Spleen (tissue), 11 donors: Measurements from ENCODE around the gene MSANTD2. TPM values are rescaled to one million over a fixed set of nuclear protein-coding genes. Genes with fewer than 3 reads are reported as not detected.

Experiments used
- DNase-seq: peaks from one replicate; pipeline ENCODE4 v3.0.0-alpha.2; 2020
- H3K27ac ChIP-seq, 8 donors: fragments of 200-600 bp; sonication (generic) in 7 of 8; 1 replicate in 4 of 8; 2 replicates in 4 of 8; pipeline versions ENCODE4 v1.5.0 to v1.8.0; 2016 to 2021; ENCODE audit warnings: inconsistent platforms in 4 of 8, mild to moderate bottlenecking in 4 of 8, moderate library complexity in 1 of 8
- H3K27me3 ChIP-seq, 7 donors: fragments of 200-600 bp; sonication (generic) in 6 of 7; replicated peaks in 1 of 7; 1 replicate in 4 of 7; 2 replicates in 3 of 7; pipeline versions ENCODE4 v1.5.0 to v1.8.0; 2016 to 2021; ENCODE audit warnings: inconsistent platforms in 3 of 7, mild to moderate bottlenecking in 1 of 7
- H3K36me3 ChIP-seq, 6 donors: fragments of 200-600 bp; sonication (generic) in 5 of 6; 1 replicate in 4 of 6; 2 replicates in 2 of 6; pipeline versions ENCODE4 v1.5.0 to v1.8.0; 2016 to 2021; ENCODE audit warnings: inconsistent platforms in 2 of 6
- H3K4me1 ChIP-seq, 6 donors: fragments of 200-600 bp; sonication (generic) in 5 of 6; 1 replicate in 3 of 6; 2 replicates in 3 of 6; pipeline versions ENCODE4 v1.5.0 to v1.8.0; 2016 to 2021; ENCODE audit warnings: inconsistent platforms in 3 of 6
- H3K4me3 ChIP-seq, 8 donors: fragments of 200-600 bp; sonication (generic) in 7 of 8; 1 replicate in 4 of 8; 2 replicates in 4 of 8; pipeline versions ENCODE4 v1.5.0 to v1.8.0; 2016 to 2021; ENCODE audit warnings: inconsistent platforms in 4 of 8, mild to moderate bottlenecking in 4 of 8, moderate library complexity in 2 of 8
- H3K9me3 ChIP-seq, 8 donors: fragments of 200-600 bp; sonication (generic) in 7 of 8; 1 replicate in 4 of 8; 2 replicates in 4 of 8; pipeline versions ENCODE4 v1.5.0 to v1.8.0; 2016 to 2021; ENCODE audit warnings: inconsistent platforms in 4 of 8
- POLR2A ChIP-seq, 3 donors: fragments of 450-650 bp; IDR thresholded peaks; one replicate each; pipeline ENCODE4 v1.5.1; 2017; ENCODE audit warnings: antibody characterized with exemption in 3 of 3, mild to moderate bottlenecking in 1 of 3
- POLR2AphosphoS5 ChIP-seq, 3 donors: sonication (generic); formaldehyde crosslinking; IDR thresholded peaks; one replicate each; pipeline ENCODE4 v1.5.1; 2017; ENCODE audit warnings: antibody characterized with exemption in 3 of 3
- WGBS, 5 donors: extraction: QIAGEN DNeasy Blood & Tissue Kit in 3 of 5; methylation state at CpG; one replicate each; pipeline versions ENCODE4 v1.1.5 to v1.1.7; 2013 to 2018; 5-methylcytosine and 5-hydroxymethylcytosine counted together
- intact Hi-C: fragments of 100-400 bp; cut with DNase I; formaldehyde crosslinking; loops from one replicate; pipeline ENCODE4 v1.15.0; 2023; ENCODE audit warnings: low total_unique reads
- polyA plus RNA-seq, 3 donors: library from polyadenylated mRNA; stranded (reverse); fragments of 200-250 nt; gene quantifications; one replicate each; pipeline ENCODE4 v1.2.1, GENCODE V29; 2013
- total RNA-seq, 7 donors: library from RNA; depleted of rRNA in 3 of 7; stranded (reverse); fragments of >200 nt in 3 of 7; fragmentation: NEBNext Ultra II Directional in 4 of 7; extraction: Animal tissue kit (Norgen Biotek cat#: 25700) in 4 of 7; gene quantifications; one replicate each; pipeline versions ENCODE4 v1.1.0 to v1.2.1, GENCODE V29; 2016 to 2021
- TF ChIP-seq, protein P1 (sequence below), 11 experiments: fragments of 200-600 bp in 7 of 11; fragments of 450-650 bp in 4 of 11; sonication (generic) in 4 of 11; IDR thresholded peaks in 8 of 11; conservative IDR thresholded peaks in 3 of 11; 1 replicate in 7 of 11; 2 replicates in 4 of 11; pipeline versions ENCODE4 v1.4.0 to v1.8.0; 2016 to 2021; ENCODE audit warnings: antibody characterized with exemption in 11 of 11, inconsistent platforms in 4 of 11, mild to moderate bottlenecking in 1 of 11
- donor health status: healthy with polysubstance abuse.
- donor health status: DM: no; HTN: no; CAD: no; lungs with moderate emphysema.
- donor health status: DM: no; HTN: no; CAD: no.
- donor health status: Bipolar disorder and iron deficiency.
- donor health status: healthy.
- donor health status: DM: no; HTN: no; CAD: no.
- donor health status: DM: yes; HTN: yes; CAD: no.

Gene MSANTD2
- total and polyA plus RNA-seq, 10 donors, result 9.5 to 25.8 (median 18.8) TPM

GRCh38 chr11:124716591-124716990 lies 83.6 kb downstream of the MSANTD2 start:
- H3K9me3 ChIP-seq, result no peaks in the 10 kb centered on the region
- peaks cover 0 to 21% (median 15%) of the 10 kb centered on the region in 6 donors for H3K4me1 ChIP-seq
- DNase-seq, result no peak
- 27 to 50% (median 38%) methylated on average over 3 of the region's 3 CpGs for WGBS, 5 donors
- H3K27ac ChIP-seq, result no peak overlapping the region
- no peak overlapping the region for H3K4me3 ChIP-seq
- H3K36me3 ChIP-seq, result no peaks in the 10 kb centered on the region
- intact Hi-C loops, result no loop called here
- TF ChIP-seq, protein P1, sequence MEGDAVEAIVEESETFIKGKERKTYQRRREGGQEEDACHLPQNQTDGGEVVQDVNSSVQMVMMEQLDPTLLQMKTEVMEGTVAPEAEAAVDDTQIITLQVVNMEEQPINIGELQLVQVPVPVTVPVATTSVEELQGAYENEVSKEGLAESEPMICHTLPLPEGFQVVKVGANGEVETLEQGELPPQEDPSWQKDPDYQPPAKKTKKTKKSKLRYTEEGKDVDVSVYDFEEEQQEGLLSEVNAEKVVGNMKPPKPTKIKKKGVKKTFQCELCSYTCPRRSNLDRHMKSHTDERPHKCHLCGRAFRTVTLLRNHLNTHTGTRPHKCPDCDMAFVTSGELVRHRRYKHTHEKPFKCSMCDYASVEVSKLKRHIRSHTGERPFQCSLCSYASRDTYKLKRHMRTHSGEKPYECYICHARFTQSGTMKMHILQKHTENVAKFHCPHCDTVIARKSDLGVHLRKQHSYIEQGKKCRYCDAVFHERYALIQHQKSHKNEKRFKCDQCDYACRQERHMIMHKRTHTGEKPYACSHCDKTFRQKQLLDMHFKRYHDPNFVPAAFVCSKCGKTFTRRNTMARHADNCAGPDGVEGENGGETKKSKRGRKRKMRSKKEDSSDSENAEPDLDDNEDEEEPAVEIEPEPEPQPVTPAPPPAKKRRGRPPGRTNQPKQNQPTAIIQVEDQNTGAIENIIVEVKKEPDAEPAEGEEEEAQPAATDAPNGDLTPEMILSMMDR (IDR thresholded peaks at IDR 0.05 in 8 of 11, conservative IDR thresholded peaks at IDR 0.05 in 3 of 11), result no peak
- TF ChIP-seq POLR2A (IDR thresholded peaks at IDR 0.05) (no peak), POLR2AphosphoS5 (IDR thresholded peaks at IDR 0.05) (no peak)
- H3K27me3 ChIP-seq, result peaks cover 0 to 44% (median 15%) of the 10 kb centered on the region in 7 donors

Other genes with a start within 250 kb of the MSANTD2 start
- gene OR8A1, start 230.4 kb downstream of the MSANTD2 start, total RNA-seq, result not detected
- not detected for gene OR8A1, start 230.4 kb downstream of the MSANTD2 start, polyA plus RNA-seq
- gene PANX3, start 189.0 kb downstream of the MSANTD2 start, total RNA-seq, result not detected
- not detected for gene PANX3, start 189.0 kb downstream of the MSANTD2 start, polyA plus RNA-seq
- 10 to 100 TPM; 37.4 to 65.0 (median 47.5) TPM for gene TBRG1, start 177.5 kb downstream of the MSANTD2 start, total RNA-seq
- gene TBRG1, start 177.5 kb downstream of the MSANTD2 start, polyA plus RNA-seq, result 10 to 100 TPM; 23.3 to 51.5 (median 33.6) TPM
- 10 to 100 TPM in 6 of 7 donors, 1 to 10 TPM in 1; 8.9 to 15.3 (median 14.0) TPM for gene SIAE, start 126.7 kb downstream of the MSANTD2 start, total RNA-seq
- gene SIAE, start 126.7 kb downstream of the MSANTD2 start, polyA plus RNA-seq, result 1 to 10 TPM; 4.7 to 6.5 (median 5.9) TPM
- gene SPA17, start 126.5 kb downstream of the MSANTD2 start, total RNA-seq, result 1 to 10 TPM in 5 of 7 donors, under 1 TPM in 2; 0.34 to 2.6 (median 1.6) TPM
- gene SPA17, start 126.5 kb downstream of the MSANTD2 start, polyA plus RNA-seq, result 1 to 10 TPM; 2.6 to 4.8 (median 3.6) TPM
- gene NRGN, start 60.5 kb downstream of the MSANTD2 start, total RNA-seq, result 10 to 100 TPM; 29.0 to 61.2 (median 46.5) TPM
- 10 to 100 TPM; 12.7 to 24.2 (median 15.9) TPM for gene NRGN, start 60.5 kb downstream of the MSANTD2 start, polyA plus RNA-seq
- 1 to 10 TPM in 2 of 7 donors, under 1 TPM in 2, not detected in 3; 0.43 to 1.5 (median 1.0) TPM for gene VSIG2, start 48.2 kb downstream of the MSANTD2 start, total RNA-seq
- 1 to 10 TPM in 2 of 3 donors, under 1 TPM in 1; 0.47 to 2.1 (median 2.0) TPM for gene VSIG2, start 48.2 kb downstream of the MSANTD2 start, polyA plus RNA-seq
- 10 to 100 TPM; 16.2 to 49.2 (median 29.2) TPM for gene ESAM, start 38.1 kb downstream of the MSANTD2 start, total RNA-seq
- 10 to 100 TPM; 14.3 to 30.9 (median 18.0) TPM for gene ESAM, start 38.1 kb downstream of the MSANTD2 start, polyA plus RNA-seq
- 10 to 100 TPM; 13.2 to 35.0 (median 25.0) TPM for gene ROBO3, start 65.0 kb upstream of the MSANTD2 start, total RNA-seq
- gene ROBO3, start 65.0 kb upstream of the MSANTD2 start, polyA plus RNA-seq, result 10 to 100 TPM; 15.5 to 43.2 (median 25.9) TPM
- 100 to 1,000 TPM in 6 of 7 donors, 10 to 100 TPM in 1; 96.9 to 246 (median 147) TPM for gene ROBO4, start 97.5 kb upstream of the MSANTD2 start, total RNA-seq
- 10 to 100 TPM in 2 of 3 donors, 1 to 10 TPM in 1; 6.7 to 53.2 (median 24.9) TPM for gene ROBO4, start 97.5 kb upstream of the MSANTD2 start, polyA plus RNA-seq
- under 1 TPM in 1 of 7 donors, not detected in 6; 0.25 TPM for gene HEPN1, start 118.8 kb upstream of the MSANTD2 start, total RNA-seq
- not detected for gene HEPN1, start 118.8 kb upstream of the MSANTD2 start, polyA plus RNA-seq
- gene HEPACAM, start 135.6 kb upstream of the MSANTD2 start, total RNA-seq, result 1 to 10 TPM in 1 of 7 donors, not detected in 6; 2.7 TPM
- gene HEPACAM, start 135.6 kb upstream of the MSANTD2 start, polyA plus RNA-seq, result under 1 TPM; 0.04 to 0.38 (median 0.22) TPM
- gene CCDC15, start 153.8 kb upstream of the MSANTD2 start, total RNA-seq, result 1 to 10 TPM; 1.4 to 3.6 (median 2.7) TPM
- gene CCDC15, start 153.8 kb upstream of the MSANTD2 start, polyA plus RNA-seq, result under 1 TPM; 0.61 to 0.86 (median 0.70) TPM